ENCODE data around the gene PSAPL1.

The PSAPL1 gene

DNA sequence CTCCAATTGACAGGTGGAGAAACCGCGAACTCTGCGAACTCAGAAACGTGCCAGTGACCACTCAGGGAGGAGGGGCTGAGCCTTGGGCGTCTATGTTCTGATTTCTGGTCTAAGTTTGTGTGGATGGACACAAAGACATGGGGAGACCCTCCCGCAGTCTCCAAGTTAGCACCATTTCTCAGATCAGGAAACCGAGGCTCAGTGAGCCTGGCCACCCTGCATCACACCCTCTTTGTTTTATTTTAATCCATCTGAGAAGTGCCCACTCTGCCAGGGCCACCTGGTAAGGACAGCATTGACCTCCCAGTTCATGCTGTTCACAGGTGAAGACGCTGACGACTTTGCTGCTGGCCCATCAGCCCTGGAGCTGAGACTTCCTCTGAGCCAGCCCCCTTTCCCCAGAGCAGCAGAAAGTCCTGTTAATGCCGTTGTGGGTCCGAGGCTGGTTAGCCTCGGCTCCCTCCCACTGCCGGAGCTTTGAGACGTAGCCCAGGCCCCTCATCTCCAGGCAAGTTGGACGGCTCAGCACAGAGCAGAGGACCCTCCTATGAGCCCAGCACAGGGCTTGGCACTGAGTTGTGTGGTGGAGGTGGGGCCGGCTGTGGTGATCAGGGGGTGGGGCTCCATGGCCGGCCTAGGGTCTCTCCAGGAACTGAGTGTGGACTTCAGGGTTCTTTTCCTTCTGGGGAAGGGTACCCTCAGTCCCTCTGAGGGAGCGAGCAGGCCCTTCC lies 43.7 kb downstream of the PSAPL1 start:
- Mint-ChIP-seq H3K36me3 (ENCODE audit: insufficient read depth) (no peaks in the 10 kb centered on the region), H3K4me3 (no peak overlapping the region), H3K9me3 (peaks cover 3 to 8% of the 10 kb centered on the region in 2 donors), H3K27me3 (peaks cover 21 to 62% of the 10 kb centered on the region in 2 donors), H3K4me1 (ENCODE audit: low read depth in 2 of 2) (no peaks in the 10 kb centered on the region), H3K27ac (no peak overlapping the region)
- ATAC-seq (replicated peaks) (no peak), DNase-seq (no peak)

DNA sequence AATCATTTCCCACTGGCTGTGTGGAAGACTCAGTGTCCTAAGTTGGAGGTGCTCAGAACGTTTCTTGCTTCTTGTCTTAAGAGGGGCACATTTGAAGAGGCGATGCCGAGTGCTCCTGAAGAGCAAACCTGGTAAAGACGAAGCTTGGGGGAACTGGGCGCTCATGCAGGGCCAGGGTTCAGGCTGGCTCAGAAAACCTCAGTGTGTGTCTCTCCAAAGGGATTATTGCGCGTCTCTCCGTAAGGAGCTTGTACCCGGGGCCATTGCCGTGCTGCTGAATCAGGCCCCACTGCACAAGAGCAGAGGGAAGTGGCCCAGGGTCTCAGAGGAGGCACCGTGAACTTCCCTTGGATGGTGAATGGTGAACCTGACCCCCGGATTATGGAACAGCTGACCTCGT lies 44.4 kb downstream of the PSAPL1 start:
- Mint-ChIP-seq H3K4me1 (ENCODE audit: low read depth in 2 of 2) (no peaks in the 10 kb centered on the region), H3K9me3 (peaks cover 3 to 8% of the 10 kb centered on the region in 2 donors), H3K27me3 (peaks cover 21 to 62% of the 10 kb centered on the region in 2 donors), H3K4me3 (no peak overlapping the region), H3K27ac (peak overlapping the region in 1 of 2 donors; percentile 74), H3K36me3 (ENCODE audit: insufficient read depth) (no peaks in the 10 kb centered on the region)
- ATAC-seq (replicated peaks) (no peak), DNase-seq (no peak)

DNA sequence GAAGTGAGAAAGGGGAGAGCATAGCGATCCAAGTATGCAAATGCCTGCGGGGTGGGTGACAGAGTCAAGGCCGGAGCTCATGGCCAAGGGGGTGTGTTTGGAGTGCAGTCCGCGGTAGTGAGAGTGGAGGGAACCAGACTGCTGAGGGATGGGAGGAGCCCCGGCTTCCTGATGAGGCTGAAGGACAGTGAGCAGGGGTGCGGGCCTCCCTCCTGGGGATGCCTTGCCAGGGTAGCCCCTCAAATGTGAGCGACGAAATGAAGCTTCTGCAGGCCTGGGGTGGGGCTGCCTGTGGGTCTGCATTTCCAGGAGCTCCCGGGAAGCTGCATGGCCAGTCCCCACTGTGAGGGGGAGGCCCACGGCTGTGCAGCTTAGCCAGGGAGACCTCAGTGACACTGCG lies 45.0 kb downstream of the PSAPL1 start:
- peaks cover 21 to 56% of the 10 kb centered on the region in 2 donors for H3K27me3 Mint-ChIP-seq
- no peaks in the 10 kb centered on the region for H3K4me1 Mint-ChIP-seq (ENCODE audit: low read depth in 2 of 2)

DNA sequence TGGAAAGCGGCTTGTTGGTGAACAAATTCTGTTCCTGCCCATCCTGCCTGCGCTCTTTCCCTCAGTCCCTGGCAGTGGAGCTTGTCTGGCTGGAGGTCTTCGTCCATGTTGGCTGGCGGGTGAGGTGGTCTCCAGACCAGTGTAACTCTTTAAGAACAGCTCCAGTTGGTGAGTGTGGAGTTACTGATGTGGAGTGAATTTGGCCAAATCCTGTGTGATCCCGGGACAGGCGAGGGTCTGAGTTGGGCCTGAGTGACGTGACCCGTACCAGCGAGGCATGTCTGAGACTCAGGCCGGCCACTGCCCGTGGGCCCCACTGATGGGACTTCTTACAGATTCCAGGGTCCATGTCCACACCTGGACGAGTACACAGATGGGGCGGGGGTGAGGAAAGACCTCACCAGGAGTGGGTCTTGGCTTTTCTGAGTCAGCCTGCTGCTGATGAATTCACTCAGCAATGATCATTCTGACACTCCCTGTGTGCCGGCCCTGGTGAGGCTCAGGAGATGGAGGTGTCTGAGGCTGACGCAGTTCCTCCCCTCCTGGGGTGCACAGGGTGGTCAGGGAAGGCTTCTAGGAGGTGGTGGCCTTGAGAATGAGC lies 45.5 kb downstream of the PSAPL1 start:
- Mint-ChIP-seq H3K27ac (no peak overlapping the region), H3K27me3 (peaks cover 21 to 51% of the 10 kb centered on the region in 2 donors), H3K36me3 (ENCODE audit: insufficient read depth) (no peaks in the 10 kb centered on the region), H3K4me3 (no peak overlapping the region), H3K9me3 (peaks cover 3 to 8% of the 10 kb centered on the region in 2 donors), H3K4me1 (ENCODE audit: low read depth in 2 of 2) (no peaks in the 10 kb centered on the region)
- no peak for DNase-seq
- ATAC-seq (replicated peaks): no peak

More for the DNA sequence above, 45.0 kb downstream of the PSAPL1 start:
- DNase-seq (no peak), ATAC-seq (replicated peaks) (no peak)
- H3K4me3 Mint-ChIP-seq: no peak overlapping the region
- H3K27ac Mint-ChIP-seq: no peak overlapping the region
- H3K36me3 Mint-ChIP-seq (ENCODE audit: insufficient read depth): no peaks in the 10 kb centered on the region
- peaks cover 3 to 8% of the 10 kb centered on the region in 2 donors for H3K9me3 Mint-ChIP-seq

DNA sequence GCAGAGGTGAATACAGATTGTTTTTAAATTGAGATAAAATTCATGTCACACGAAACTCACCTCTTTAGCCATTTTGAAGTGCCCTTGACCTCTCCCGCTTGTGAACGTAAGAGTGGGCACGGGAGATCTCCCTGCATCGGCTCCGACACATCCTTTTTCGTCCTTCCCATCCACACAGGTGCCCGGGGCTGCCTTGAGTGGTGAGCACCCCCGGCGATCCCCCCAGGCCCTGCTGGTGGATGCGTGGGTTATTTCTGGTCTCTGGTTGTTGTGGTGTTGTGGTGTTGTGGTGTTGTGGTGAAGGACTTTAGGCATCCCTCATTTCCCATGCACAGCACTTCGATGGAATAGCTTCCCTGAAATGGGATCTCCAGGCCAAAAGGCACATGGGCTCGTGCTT lies 46.1 kb downstream of the PSAPL1 start:
- Mint-ChIP-seq H3K4me1 (ENCODE audit: low read depth in 2 of 2) (no peaks in the 10 kb centered on the region), H3K9me3 (peaks cover 3 to 8% of the 10 kb centered on the region in 2 donors), H3K4me3 (no peak overlapping the region), H3K27me3 (peaks cover 18 to 45% of the 10 kb centered on the region in 2 donors), H3K36me3 (ENCODE audit: insufficient read depth) (no peaks in the 10 kb centered on the region), H3K27ac (no peak overlapping the region)
- DNase-seq (no peak), ATAC-seq (replicated peaks) (no peak)

DNA sequence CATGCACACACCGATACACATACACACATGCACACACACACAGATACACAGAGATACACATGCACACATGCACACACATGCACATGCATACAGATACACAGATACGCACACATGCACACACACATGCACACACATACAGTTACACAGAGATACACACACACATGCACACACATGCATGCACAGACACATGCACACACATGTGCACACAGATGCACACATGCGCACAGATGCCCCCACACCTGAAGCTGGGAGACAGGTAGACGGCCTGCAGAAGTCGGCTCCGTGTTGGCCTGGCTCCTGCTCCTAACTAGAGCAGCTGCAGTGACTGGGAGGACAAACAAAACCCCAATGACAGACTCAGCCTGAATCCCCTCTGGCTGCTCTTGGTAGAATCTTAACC lies 46.8 kb downstream of the PSAPL1 start:
- Mint-ChIP-seq H3K27ac (no peak overlapping the region), H3K4me1 (ENCODE audit: low read depth in 2 of 2) (no peaks in the 10 kb centered on the region), H3K9me3 (peaks cover 3 to 8% of the 10 kb centered on the region in 2 donors), H3K36me3 (ENCODE audit: insufficient read depth) (no peaks in the 10 kb centered on the region), H3K4me3 (no peak overlapping the region), H3K27me3 (peaks cover 11 to 38% of the 10 kb centered on the region in 2 donors)
- ATAC-seq (replicated peaks) (no peak), DNase-seq (no peak)

DNA sequence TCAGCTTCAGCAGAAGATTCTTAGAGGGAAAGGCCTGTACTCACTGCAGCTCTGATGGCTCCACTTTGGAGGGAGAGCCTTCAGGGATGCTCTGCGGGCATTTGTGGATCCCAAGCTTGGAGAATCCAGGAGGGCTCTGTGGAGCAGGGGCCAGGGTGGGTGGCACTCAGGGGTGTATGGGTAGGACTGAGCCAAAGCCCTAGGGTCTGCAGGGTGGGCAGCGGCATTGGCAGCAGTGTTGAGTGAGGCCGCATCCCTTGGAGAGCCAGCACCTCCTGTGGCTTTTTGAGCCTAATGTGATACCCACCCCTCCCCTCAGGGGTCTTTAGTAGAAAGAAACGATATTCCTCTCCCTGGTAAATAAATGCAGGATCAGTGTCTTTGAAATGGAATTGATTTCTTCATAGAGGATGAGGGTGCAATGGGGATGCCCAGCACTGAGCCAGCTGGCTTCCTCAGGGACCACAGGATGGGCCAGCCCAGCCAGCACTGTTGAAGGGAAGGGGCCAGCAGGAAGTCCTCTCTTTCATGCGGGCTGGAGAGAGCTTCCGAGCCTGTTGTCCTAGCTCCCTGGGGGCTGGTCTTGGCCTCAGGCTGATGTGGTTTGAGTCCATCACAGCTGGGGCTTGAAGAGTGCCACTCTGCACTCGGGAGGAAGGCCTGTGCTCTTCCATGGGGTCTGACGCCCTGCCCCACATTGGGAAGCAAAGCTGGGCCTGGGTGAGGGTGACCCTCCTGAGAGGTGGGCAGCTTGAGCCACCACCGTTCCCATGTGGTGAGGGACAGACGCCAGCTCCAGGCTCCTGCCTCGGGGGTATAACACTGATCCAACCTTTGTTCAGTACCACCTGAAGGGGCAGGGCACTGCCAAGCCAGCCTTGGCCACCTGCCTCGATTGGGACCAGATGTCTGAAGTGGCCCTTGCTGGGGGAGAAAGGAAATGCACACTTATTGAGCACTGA lies 49.5 kb downstream of the PSAPL1 start:
- H3K4me3 Mint-ChIP-seq: no peak overlapping the region
- DNase-seq (no peak), ATAC-seq (replicated peaks) (no peak)
- H3K36me3 Mint-ChIP-seq (ENCODE audit: insufficient read depth): no peaks in the 10 kb centered on the region
- H3K27me3 Mint-ChIP-seq: peaks cover 16 to 36% of the 10 kb centered on the region in 2 donors
- H3K27ac Mint-ChIP-seq: no peak overlapping the region
- peaks cover 3 to 8% of the 10 kb centered on the region in 2 donors for H3K9me3 Mint-ChIP-seq
- H3K4me1 Mint-ChIP-seq (ENCODE audit: low read depth in 2 of 2): no peaks in the 10 kb centered on the region

DNA sequence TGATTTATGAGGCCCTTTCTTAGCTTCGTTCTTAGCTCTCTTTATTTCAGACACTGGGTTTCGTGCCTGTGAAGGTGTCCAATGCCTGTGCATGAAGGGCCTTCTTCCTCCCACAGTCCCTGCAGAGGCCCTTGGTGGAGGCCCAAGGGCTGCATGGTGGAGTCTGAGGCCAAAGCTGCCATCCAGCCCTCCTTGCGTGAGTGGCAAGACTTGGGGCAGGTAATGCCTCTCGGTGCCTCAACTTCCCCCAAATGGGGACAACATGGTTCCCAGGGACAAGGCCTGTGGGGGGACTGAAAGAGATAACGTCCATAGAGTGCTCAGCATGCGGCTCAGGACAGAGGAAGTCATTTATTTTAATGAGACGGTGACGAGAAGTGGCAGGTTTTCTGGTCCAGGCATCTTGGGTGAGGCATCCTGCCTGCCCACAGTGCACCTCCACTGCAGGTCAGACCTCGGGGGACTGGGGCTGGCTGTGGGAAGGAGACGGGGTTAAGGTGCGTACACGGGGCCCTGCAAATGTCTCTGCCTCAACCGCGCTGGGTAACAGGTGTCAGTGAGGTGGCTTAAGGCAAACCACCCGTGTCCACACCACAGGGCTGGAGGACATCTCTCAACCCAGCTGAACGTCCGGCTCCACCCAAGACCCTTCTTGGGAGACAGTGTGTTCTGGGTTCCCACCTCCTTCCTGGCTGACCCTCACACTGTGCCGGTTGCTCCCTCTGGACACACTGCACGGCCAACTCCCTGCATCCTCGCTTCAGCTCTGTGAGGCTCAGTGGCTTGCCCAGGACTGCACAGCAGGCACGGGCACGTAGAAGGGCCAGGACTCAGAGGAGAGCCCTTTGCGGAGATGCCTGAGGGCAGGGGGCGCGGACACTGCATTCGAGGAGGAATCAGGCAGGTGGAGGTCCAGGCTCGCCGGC lies 50.5 kb downstream of the PSAPL1 start:
- peaks cover 20 to 35% of the 10 kb centered on the region in 2 donors for H3K27me3 Mint-ChIP-seq
- no peak overlapping the region for H3K27ac Mint-ChIP-seq
- H3K4me3 Mint-ChIP-seq: no peak overlapping the region
- DNase-seq (no peak), ATAC-seq (replicated peaks) (no peak)
- peaks cover 3 to 8% of the 10 kb centered on the region in 2 donors for H3K9me3 Mint-ChIP-seq
- no peaks in the 10 kb centered on the region for H3K36me3 Mint-ChIP-seq (ENCODE audit: insufficient read depth)
- no peaks in the 10 kb centered on the region for H3K4me1 Mint-ChIP-seq (ENCODE audit: low read depth in 2 of 2)

DNA sequence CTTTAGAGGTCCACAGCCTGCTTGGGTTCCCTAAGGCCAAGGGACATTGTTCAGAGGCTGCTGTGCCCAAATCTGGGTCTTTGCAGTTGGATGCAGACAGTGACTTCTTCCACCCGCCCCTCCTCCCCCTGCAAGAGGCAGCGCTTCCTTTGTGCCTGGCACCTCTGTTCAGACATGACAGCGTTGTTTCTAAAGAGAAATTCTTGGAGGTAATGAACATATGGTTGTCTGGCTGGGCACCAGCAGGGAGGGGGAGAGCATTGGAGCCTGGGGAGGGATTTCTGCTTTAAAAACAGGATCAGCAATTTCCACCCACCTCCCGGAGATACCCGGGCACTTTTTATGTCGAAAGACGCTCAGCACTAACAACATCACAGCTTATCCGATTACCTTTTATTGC lies 51.5 kb downstream of the PSAPL1 start:
- peaks cover 3 to 8% of the 10 kb centered on the region in 2 donors for H3K9me3 Mint-ChIP-seq
- no peak for ATAC-seq (replicated peaks)
- H3K4me1 Mint-ChIP-seq (ENCODE audit: low read depth in 2 of 2): no peaks in the 10 kb centered on the region
- H3K4me3 Mint-ChIP-seq: no peak overlapping the region
- peaks cover 27 to 43% of the 10 kb centered on the region in 2 donors for H3K27me3 Mint-ChIP-seq
- no peak for DNase-seq
- H3K36me3 Mint-ChIP-seq (ENCODE audit: insufficient read depth): no peaks in the 10 kb centered on the region
- H3K27ac Mint-ChIP-seq: no peak overlapping the region

DNA sequence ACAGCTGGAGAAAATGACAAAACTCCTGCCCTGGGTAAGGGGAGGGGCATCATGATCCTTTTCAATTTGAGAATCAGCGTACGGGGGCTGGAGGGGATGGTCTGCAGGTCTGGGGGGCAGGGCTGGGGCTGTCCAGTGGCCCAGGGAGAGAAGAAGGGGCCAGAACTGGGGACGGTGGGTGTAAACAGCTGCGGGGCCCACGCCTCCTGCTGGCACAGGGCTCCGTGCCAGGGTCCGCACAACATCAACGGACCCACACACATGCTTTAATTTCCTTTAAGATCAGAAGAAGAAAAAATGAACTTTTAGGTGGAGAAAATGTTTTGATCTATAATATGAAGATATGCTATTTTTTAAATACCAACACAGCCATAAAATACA lies 52.1 kb downstream of the PSAPL1 start:
- Mint-ChIP-seq H3K9me3 (peaks cover 0 to 3% of the 10 kb centered on the region in 2 donors), H3K4me1 (ENCODE audit: low read depth in 2 of 2) (peaks cover 0 to 1% of the 10 kb centered on the region in 2 donors), H3K27ac (no peak overlapping the region), H3K27me3 (peaks cover 34 to 49% of the 10 kb centered on the region in 2 donors), H3K4me3 (no peak overlapping the region), H3K36me3 (ENCODE audit: insufficient read depth) (no peaks in the 10 kb centered on the region)
- DNase-seq (no peak), ATAC-seq (replicated peaks) (no peak)

DNA sequence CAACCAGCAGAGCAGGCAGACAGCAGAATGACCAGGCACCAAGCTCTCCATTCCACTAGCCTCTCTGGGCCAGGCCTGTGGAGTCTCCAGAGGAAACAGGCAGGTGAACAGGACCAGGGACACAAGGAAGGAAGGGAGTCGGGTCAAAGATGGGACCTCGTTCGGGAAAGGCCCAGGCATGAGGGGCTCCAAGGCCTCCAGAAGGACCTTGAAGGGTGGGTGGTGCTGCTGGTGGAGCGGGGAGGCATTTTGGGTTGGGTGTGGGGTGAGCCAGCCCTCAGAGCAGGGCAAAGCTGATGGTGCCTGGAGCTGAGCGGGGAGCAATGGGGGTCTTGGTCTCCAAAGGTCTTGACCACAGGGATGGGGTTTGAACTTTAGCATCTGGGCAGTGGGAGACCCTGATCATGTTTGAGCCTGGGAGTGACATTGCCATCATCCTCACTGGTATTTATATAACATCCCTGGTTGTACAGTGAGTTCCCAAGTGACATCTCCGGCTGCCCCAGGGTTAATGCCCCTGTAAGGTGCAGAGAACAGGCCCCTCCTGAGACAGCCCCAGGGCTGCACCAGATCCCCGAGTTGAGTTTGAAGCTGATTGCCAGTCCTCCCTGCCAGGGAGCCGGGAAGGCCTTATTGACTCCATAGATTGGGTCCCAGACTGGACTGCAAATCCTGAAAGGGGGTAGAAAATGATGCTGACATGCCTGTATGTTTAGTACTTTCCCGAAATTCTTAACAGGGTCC lies 52.7 kb downstream of the PSAPL1 start:
- H3K9me3 Mint-ChIP-seq: no peaks in the 10 kb centered on the region
- no peak for ATAC-seq (replicated peaks)
- H3K4me1 Mint-ChIP-seq (ENCODE audit: low read depth in 2 of 2): peaks cover 2 to 4% of the 10 kb centered on the region in 2 donors
- no peak overlapping the region for H3K27ac Mint-ChIP-seq
- DNase-seq: no peak
- H3K4me3 Mint-ChIP-seq: no peak overlapping the region
- H3K27me3 Mint-ChIP-seq: peaks cover 39 to 55% of the 10 kb centered on the region in 2 donors
- H3K36me3 Mint-ChIP-seq (ENCODE audit: insufficient read depth): no peaks in the 10 kb centered on the region

DNA sequence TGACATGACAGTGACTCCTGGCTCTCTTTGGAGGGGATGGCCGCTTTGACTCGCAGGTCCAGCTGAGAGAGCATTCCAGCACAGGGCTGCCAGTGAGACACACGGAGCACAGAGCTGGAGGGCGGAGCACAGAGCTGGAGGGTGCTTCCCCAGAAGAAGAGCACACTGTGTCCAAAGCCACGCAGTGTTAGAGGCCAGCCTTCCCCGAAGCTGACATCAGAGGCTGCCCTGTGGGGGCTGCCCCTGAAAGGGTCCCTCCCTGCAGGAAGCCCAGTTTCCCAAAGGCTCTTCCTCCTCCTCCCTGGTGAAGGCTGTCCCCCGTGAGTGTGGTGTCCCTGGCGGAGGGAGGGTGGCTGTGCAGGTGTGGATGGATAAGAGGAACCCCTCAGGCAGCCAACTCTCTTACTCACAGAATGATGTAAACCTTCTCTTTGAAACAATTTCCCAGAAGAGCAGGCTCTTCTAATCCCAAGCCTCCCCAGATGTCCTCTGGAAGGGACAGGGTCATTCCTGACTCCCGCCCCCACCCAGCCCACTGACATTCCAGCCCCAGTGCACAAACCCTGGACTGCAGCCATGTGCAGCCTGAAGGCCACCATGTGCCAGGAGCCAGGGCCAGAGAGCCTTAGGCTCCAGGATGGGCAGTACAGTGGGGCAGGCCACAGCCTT lies 53.4 kb downstream of the PSAPL1 start:
- Mint-ChIP-seq H3K36me3 (ENCODE audit: insufficient read depth) (no peaks in the 10 kb centered on the region), H3K4me3 (no peak overlapping the region), H3K27me3 (peaks cover 46 to 62% of the 10 kb centered on the region in 2 donors), H3K9me3 (no peaks in the 10 kb centered on the region), H3K27ac (no peak overlapping the region), H3K4me1 (ENCODE audit: low read depth in 2 of 2) (peaks cover 3 to 4% of the 10 kb centered on the region in 2 donors)
- ATAC-seq (replicated peaks) (no peak), DNase-seq (no peak)
